Measurements from ENCODE around the gene ZCCHC4. TPM values are rescaled to one million over a fixed set of nuclear protein-coding genes. Genes with fewer than 3 reads are reported as not detected.
"Not testable (repeated sequence)": the region's sequence is repeated elsewhere in the genome, so short reads cannot be mapped to it uniquely, and the experiment has no call there.

The ZCCHC4 gene
- polyA plus RNA-seq, 2 of the 4 experiments (the other 2 are of a cell fraction): 5.2 to 10.2 TPM

GRCh38 chr4:25321703-25322102 lies 9.1 kb downstream of the ZCCHC4 start:
- DNase-seq (ENCODE audit: low read depth in 1 of 2, low spot score in 1 of 2): no peak
- H3K27ac ChIP-seq: peak overlapping the region; percentile 17 to 88; a peak in 3 of 6 replicates
- ChIA-PET POLR2A (no interaction called here), CTCF (interaction anchor here (3.5 kb wide), 1 partner anchor 9 kb away, joined by 20 read pairs; the partner anchor contains the start of gene ZCCHC4)
- H3K9me3 ChIP-seq: no peaks in the 10 kb centered on the region
- no peak for ATAC-seq
- TF ChIP-seq TP53 (CRISPR knock-in tag; IDR thresholded peaks at IDR 0.05): no peak
- no peak for TF ChIP-seq MAX (IDR thresholded peaks at IDR 0.05)
- no peak for TF ChIP-seq REST (IDR thresholded peaks at IDR 0.05)
- TF ChIP-seq HOXB13 (CRISPR knock-in tag; IDR thresholded peaks at IDR 0.05; ENCODE audit: low read depth): no peak
- TF ChIP-seq E2F6 (IDR thresholded peaks at IDR 0.05; ENCODE audit: borderline replicate concordance, low read depth): no peak
- TF ChIP-seq NR3C1 (IDR thresholded peaks at IDR 0.05): no peak
- TF ChIP-seq ELK1 (IDR thresholded peaks at IDR 0.05; ENCODE audit: low read depth, low read length): no peak
- no peak for TF ChIP-seq POLR2AphosphoS2 (conservative IDR thresholded peaks at IDR 0.05; ENCODE audit: low read length)
- TF ChIP-seq PHF8 (IDR thresholded peaks at IDR 0.05; ENCODE audit: borderline replicate concordance, low read depth): no peak
- no peak for TF ChIP-seq CBX2 (IDR thresholded peaks at IDR 0.05; ENCODE audit: borderline replicate concordance, low read depth)
- no peak for TF ChIP-seq SREBF2 (IDR thresholded peaks at IDR 0.05)
- TF ChIP-seq KDM5A (IDR thresholded peaks at IDR 0.05): no peak
- no peak for TF ChIP-seq RFX5 (IDR thresholded peaks at IDR 0.05)
- no peak for TF ChIP-seq MAZ (IDR thresholded peaks at IDR 0.05; ENCODE audit: borderline replicate concordance, low read depth, low read length)
- TF ChIP-seq ATOH8 (CRISPR knock-in tag; IDR thresholded peaks at IDR 0.05; ENCODE audit: low read depth): no peak
- TF ChIP-seq PBX3 (IDR thresholded peaks at IDR 0.05): no peak
- no peak overlapping the region for H3K4me3 ChIP-seq
- WGBS (ENCODE audit: missing lambda C conversion rate): 83% methylated on average over 3 of the region's 3 CpGs
- no peak overlapping the region for H3K4me2 ChIP-seq
- H3K4me1 ChIP-seq: peaks cover 14% of the 10 kb centered on the region; the same call in 2 of the 3 replicates
- FAIRE-seq: no peak

- ATAC-seq; H3K4me2 ChIP-seq; POLR2A ChIA-PET; FAIRE-seq; H3K4me3 ChIP-seq; H3K9me3 ChIP-seq; H3K27ac ChIP-seq; H3K4me1 ChIP-seq; DNase-seq (ENCODE audit: low read depth in 1 of 2, low spot score in 1 of 2): not testable (repeated sequence)
- CTCF ChIA-PET: interaction anchor here (1.4 to 1.9 kb wide), 2 partner anchors 16 kb away, joined by 7 read pairs; partner anchors contain the start of gene ZCCHC4
- WGBS (ENCODE audit: missing lambda C conversion rate): 95% methylated on average over 3 of the region's 3 CpGs
Observed at GRCh38 chr4:25328463-25328862, 15.9 kb downstream of the ZCCHC4 start.
